PFSK-1 (cell line): ENCODE measurements around the gene WIPI1.

Experiments
- FOXP2 ChIP-seq: optimal IDR thresholded peaks from 2 replicates; pipeline ENCODE3; 2011; ENCODE audit warnings: borderline replicate concordance, control low read depth, inconsistent platforms; ENCODE audit not compliant: insufficient read depth; ENCODE audit errors: extremely low read length, extremely low read depth
- POLR2AphosphoS5 ChIP-seq: IDR thresholded peaks from 2 replicates; pipeline ENCODE4 v1.6.1; 2012; ENCODE audit warnings: low read depth, mild to moderate bottlenecking, control low read depth, low read length, moderate library complexity
- REST ChIP-seq, 2 experiments: IDR thresholded peaks; 2 replicates each; pipeline versions ENCODE4 v1.6.1 to v1.8.0; 2011 to 2012; ENCODE audit warnings: low read depth in 2 of 2, low read length in 2 of 2, control low read depth in 1 of 2, inconsistent platforms in 1 of 2, mild to moderate bottlenecking in 1 of 2, moderate library complexity in 1 of 2; ENCODE audit not compliant: insufficient read depth in 1 of 2
- SIN3A ChIP-seq: IDR thresholded peaks from 2 replicates; pipeline ENCODE4 v1.6.1; 2012; ENCODE audit warnings: mild to moderate bottlenecking, low read length, moderate library complexity, borderline replicate concordance; ENCODE audit not compliant: insufficient read depth
- TAF1 ChIP-seq: IDR thresholded peaks from 2 replicates; pipeline ENCODE4 v1.6.1; 2012; ENCODE audit warnings: low read length, control low read depth, borderline replicate concordance; ENCODE audit not compliant: insufficient read depth

GRCh38 chr17:68461589-68461988, 4.3 kb upstream of the WIPI1 start:
- TF ChIP-seq POLR2AphosphoS5 (no peak), REST (IDR thresholded peaks at IDR 0.05; ENCODE audit: insufficient read depth in 1 of 2, low read depth in 2 of 2, low read length in 2 of 2) (no peak), TAF1 (no peak), SIN3A (no peak), FOXP2 (no peak)
